Stimulated activated CD8-positive, alpha-beta memory T cell treated with anti-CD3 and anti-CD28 coated beads, Interleukin-12 subunit alpha, Interleukin-12 subunit beta, amount 100 ng/mL, for 24 hours (primary cell): ENCODE results near the gene ELP4.
"Not testable (repeated sequence)": the region's sequence is repeated elsewhere in the genome, so short reads cannot be mapped to it uniquely, and the experiment has no call there.

ENCODE experiments used
- DNase-seq: peaks from one replicate; pipeline ENCODE4 v3.0.0-alpha.2; 2020; ENCODE audit errors: extremely low read depth

The ELP4 gene

DNA sequence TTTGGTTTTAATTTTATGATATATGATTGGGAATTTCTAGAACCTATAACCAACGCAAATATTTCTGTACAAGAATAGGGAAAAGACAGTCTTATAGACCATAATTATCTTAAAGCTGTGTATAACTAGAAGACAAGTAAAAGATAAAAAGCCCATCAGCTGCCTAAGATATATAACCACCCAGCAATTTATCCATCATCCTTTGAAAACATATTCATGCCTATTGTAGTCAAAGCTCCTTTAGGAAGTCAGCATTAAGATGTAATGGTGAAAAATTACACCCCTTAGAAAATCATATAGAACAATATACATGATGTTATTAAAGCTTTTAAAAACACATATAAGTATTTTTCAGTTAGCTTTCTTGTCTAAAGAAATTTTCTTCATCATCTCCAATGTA is 46.4 kb downstream of the ELP4 start:
- DNase-seq, result no peak

DNA sequence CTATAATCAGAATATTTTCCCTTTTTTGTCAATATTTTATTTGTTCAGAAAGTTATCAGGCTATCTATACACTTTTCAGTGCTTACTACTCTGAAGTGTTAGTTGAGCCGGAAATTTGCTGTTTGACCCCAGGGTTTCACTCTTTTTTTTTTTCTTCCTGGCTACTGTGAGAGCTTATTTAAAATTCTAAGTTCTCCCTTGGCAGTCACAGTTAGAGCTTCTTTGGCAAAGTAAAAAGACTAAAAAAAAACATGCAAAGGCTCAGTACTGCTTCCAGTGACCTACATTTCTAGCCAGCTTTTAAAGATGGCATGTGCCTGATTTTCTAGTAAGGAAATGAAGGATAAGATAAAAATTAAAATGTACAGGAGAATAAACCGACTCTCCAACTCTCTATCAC is 48.4 kb downstream of the ELP4 start:
- DNase-seq, result no peak

DNA sequence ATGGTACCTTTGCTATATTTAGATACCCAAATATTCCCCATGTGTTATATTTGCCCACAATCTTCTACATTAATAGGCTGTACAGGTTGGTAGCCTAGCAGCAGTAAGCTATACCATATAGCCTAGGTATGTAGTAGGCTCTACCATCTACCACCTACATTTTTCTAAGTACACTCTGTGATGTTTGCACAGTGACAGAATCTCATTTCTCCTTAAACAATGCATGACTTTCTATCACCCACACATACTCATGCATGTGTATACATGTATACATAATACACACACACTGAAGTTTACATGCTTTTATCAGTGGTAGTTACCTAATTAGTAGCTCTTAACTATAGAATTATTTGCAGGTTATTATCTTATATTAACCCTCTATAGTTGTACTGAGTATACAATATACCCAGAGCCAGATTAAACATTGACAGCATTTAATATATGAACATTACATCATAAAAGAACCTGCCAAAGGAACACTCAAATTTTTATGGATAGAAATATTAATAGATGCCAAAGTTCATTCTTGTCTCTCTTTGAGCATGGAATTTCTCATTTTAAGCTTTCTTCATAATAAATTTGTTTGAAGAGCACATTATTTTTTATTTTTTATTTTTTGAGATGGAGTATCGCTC is 51.4 kb downstream of the ELP4 start:
- no peak for DNase-seq

DNA sequence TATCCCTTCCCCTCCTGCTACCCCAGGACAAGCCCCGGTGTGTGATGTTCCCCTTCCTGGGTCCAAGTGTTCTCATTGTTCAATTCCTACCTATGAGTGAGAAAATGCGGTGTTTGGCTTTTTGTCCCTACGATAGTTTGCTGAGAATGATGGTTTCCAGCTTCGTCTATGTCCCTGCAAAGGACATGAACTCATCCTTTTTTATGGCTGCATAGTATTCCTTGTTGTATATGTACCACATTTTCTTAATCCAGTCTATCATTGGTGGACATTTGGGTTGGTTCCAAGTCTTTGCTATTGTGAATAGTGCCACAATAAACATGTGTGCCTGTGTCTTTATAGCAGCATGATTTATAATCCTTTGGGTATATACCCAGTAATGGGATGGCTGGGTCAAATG is 55.0 kb downstream of the ELP4 start:
- DNase-seq, result not testable (repeated sequence)

DNA sequence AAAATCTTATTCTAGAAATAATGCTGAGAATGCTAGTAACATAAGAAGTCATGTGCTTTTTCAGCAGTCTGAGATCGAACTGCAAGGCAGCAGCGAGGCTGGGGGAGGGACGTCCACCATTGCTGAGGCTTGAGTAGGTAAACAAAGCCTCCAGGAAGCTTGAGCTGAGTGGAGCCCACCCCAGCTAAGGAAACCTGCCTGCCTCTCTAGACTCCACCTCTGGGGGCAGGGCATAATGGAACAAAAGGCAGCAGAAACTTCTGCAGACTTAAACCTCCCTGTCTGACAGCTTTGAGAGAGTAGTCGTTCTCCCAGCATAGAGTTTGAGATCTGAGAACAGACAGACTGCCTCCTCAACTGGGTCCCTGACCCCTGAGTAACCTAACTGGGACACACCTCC is 64.6 kb downstream of the ELP4 start:
- DNase-seq, result not testable (repeated sequence)

DNA sequence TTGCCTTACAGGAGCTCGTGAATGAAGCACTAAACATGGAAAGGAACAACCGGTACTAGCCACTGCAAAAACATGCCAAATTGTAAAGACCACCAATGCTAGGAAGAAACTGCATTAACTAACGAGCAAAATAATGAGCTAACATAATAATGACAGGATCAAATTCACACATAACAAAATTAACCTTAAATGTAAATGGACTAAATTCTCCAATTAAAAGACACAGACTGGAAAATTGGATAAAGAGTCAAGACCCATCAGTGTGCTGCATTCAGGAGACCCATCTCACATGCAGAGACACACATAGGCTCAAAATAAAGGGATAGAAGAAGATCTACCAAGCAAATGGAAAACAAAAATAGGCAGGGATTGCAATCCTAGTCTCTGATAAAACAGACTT is 66.2 kb downstream of the ELP4 start:
- not testable (repeated sequence) for DNase-seq

DNA sequence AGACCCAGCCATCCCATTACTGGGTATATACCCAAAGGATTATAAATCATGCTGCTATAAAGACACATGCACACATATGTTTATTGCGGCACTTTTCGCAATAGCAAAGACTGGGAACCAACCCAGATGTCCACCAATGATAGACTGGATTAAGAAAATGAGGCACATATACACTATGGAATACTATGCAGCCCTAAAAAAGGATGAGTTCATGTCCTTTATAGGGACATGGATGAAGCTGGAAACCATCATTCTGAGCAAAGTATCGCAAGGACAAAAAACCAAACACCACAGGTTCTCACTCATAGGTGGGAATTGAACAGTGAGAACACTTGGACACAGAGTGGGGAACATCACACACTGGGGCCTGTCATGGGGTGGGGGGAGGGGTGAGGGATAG is 69.8 kb downstream of the ELP4 start:
- not testable (repeated sequence) for DNase-seq

DNA sequence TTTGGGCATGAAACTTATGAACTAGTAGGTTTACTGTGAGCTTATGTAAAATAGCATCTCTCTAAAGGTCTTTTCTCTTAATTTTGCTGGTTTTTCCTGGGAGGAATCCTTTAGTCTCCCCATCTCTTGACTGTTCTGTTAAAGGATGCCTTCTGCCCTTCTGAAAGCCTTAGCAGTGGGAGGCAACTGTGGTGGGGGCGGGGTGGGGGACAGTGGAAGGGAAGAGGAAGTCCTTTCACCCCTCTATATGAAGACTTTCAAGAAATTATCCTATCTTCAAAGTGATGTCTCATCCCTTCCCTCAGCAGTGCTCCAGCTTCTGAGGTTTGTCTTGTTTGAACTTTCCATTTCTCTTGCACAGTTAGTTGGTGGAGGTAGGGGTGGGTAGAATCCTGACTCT is 73.1 kb downstream of the ELP4 start:
- DNase-seq, result no peak

DNA sequence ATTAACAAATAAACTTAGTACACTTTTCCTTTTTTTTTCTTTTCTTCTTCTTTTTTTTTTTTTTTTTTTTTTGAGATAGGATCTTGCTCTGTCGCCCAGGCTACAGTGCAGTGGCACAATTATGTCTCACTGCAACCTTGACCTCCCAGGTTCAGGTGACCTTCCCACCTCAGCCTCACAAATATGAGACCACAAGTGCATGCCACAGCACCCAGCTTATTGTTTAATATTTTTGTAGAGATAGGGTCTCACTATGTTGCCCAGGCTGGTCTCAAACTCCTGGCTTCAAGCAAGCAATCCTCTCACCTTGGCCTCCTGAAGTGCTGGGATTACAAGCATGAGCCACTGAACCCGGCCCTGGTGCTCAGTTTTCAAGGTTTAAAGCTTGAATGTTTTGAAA is 88.9 kb downstream of the ELP4 start:
- DNase-seq, result no peak

DNA sequence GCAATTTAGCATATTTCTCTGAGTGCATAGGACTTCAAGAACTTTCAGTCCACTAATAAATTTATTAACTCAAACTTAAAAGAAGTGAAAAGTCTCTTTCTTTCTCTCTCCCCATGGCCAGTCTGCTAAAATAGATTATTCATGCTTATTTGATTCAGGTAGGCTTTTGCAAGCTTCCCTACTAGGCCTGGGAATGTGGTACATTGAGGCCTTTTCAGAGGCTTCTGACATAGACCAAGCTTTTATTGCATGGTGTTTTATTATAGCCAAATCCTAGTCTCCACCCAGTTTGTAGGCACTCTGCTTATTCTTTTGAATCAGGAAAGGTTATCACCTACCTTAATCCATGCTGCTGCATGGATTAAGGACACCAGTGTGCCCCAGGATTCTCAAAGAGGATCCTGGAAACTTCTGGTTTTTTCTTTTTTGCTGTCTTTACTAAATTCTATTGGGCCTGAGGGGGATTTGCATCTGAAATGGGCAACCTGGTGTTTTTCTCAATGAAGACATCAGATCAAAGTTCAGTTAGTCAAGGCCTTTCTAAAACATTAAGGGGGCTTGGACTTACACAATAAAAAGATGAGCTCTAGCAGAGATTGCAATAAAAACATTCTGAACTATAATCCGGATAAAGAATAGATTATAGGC is 92.2 kb downstream of the ELP4 start:
- no peak for DNase-seq

DNA sequence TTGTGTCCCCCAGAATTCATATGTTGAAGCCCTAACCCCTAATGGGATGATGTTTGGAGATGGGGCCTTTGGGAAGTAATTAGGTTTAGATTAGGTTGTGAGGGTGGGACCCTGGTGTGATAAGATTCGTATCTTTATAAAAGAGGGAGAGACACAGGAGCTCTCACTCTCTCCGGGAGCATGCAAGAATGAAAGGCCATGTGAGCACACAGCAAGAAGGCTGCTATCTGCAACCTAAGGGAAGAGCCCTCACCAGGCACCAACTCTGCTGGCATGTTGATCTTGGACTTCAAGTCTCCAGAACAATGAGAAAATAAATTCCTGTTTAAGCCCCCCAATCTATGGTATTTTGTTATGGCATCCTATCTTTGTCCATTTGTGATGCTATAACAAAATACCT is 97.3 kb downstream of the ELP4 start:
- no peak for DNase-seq

DNA sequence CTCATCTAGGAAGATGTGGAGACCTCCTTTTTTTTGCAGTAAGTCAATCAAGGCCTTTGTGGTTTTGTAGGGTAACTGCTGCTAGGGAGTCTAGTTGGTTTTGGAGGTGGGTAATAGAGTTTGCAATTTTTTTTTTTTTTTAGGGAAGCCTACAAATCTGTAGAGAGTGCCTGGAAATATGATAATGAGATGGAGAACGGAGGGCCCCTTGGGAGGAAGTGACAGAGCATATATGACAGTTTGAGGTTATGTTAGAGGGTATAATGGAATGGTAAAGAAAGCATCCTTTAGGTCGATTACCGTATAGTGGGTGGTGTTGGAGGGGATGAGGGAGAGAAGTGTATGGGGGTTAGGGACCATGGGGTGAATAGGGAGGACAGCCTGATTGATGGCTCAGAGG is 98.3 kb downstream of the ELP4 start:
- no peak for DNase-seq

DNA sequence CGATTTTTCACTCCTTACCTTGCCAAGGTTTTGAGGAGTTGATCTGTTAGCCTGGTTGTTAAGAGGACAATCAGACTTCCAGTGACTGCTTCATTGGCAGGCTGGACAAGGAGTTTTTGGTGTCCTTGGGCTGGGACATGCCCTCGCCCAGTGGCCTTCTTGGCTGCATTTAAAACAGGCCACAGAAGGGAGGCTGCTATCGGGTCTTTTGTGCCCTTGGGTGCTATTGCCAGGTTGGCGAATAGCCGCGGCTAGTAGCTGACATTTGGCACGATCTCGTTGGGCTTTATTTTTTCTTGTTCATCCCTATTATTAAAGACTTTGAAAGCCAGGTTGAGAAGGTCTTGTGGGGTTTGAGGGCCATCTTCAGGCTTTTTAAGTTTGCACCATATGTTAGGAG is 99.4 kb downstream of the ELP4 start:
- DNase-seq, result no peak

DNA sequence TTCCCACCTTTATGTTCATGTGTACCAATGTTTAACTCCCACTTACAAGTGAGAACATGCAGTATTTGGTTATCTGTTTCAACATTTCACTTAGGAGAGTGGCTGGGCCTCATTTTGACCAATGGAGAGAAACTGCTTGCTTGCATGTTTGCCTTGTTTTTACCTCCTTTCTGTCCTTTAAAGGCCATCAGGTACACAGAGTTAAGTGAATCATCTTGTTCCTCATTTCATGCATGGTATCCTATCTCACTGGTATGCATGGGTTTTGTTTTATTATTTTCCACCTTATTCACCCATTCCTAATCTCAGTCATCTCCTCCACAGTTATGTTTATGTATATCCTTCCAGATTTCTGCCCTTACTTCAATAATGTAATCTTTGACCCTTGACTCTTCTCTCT is 101.0 kb downstream of the ELP4 start:
- no peak for DNase-seq

DNA sequence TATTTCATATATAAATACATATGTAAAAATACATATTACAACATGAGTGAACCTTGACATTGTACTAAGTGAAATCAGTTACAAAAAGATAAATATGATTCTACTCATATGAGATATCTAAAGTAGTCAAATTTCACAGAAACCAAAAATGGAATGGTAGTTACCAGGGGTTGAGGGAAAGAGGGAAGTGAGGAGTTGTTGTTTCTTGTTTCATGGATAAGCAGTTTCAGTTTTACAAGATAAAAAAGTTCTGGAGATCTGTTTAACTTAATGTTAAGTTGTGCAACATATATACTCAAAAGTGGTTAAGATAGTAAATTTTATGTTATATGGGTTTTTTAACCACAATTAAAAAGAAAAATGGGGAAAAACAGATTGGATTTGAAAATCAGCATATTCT is 107.7 kb downstream of the ELP4 start:
- DNase-seq, result no peak

DNA sequence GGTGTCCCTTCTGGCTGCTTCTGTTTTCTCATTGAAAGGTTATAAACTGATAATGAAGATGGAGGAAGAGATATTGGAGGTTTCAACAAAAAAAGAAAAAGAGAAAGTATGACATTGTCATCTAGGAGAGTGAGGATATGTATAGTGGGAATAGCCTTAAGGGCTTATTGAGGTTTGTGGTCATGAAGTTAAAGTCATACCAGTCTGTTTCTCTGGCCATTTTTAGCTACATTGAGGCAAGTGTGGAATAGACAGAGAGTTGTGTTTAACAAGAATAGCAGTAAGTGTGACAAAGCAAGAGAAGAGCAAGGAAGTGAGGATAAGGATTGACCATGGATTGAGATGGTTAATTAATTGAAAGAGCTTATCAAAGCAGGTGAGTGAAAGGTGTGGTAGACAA is 110.4 kb downstream of the ELP4 start:
- DNase-seq, result no peak

DNA sequence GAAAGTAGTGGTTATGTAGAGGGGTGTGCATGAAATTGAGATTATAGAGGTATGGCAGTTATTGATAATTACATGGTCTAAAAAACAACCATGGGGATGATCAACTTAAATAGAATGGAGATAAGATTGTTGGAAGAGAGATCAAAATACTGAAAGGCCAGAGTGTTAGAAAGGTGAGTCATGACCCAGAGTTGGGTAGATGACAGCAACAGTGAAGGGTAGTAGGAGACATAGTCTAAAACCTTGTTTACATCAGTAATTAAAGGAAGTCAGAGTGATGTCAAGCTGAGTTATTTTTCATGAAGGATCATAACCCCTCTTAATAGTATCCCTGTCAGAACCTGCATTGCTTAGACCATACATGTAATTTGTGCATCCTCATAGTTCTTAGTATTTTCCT is 110.9 kb downstream of the ELP4 start:
- DNase-seq, result no peak

DNA sequence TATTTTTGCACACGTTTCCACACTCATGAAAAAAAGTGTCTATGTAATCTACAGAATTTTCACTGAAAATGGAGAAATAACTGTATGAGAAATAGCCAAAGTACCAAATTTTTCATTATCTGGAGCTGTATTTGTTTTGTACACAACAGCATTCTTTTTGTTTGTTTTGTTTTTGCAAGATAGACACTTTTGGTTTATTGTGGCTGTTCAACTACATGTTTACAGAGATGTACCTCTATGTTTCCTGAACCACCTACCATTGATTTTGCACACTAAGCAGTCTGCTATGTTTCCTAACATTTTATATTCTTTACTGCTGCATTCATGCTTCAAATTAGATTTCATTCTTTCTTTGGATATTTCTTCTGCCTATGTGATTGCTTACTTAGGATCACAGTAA is 116.3 kb downstream of the ELP4 start:
- no peak for DNase-seq

DNA sequence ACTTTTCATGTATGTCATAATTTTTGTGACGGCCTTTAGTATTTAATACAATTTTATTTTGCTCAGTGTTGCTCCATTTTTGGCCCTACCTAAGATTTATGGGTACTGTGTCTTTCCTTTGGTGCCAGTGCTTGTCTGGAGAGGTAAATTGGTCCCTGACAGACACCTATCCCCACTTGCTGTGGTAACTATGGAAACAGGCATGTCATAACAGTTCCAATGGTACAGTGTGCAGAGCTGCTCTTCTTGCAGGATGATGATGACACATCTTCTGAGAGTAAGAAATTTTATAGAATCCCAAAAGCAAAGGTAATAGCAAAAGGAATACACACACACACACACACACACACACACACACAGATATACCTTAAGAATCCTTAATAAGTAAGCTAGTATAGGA is 118.5 kb downstream of the ELP4 start:
- no peak for DNase-seq

DNA sequence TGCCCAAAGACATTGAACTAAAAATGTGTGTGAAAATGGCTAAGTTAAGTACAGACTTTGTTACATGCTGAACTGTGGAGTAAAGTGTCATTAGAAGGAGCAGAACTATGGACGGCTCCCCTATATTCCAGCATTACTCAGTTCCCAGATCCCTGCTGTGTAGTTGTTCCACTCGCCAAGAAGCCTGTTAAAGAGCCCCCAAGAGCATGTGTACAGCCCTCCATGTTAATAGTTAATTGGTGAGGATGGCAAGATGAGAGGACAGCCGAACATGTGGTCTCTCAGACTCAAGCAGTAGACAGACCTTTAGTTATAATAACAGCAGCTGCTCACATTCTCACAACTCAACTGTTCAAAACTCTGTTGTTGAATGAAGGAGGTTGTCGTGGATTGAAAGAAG is 127.4 kb downstream of the ELP4 start:
- no peak for DNase-seq

DNA sequence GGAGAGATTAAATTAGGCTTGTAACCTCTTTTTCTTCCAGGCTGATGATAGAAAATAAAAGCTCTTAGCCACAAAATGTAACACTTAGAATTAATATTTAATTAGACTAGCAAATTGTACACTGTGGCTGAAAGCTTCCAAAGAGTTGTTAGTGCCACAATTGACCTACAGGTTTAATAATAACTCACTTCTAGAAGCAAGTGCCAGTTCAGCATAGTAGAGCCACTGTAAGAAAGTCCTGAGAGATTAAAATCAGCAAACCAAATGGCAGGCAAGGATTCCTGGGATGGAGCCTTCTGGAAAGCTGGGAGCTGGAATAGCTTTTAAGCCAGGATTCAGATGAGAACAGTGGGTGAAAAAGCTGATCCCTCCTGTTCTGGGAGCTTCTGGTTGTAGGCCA is 131.0 kb downstream of the ELP4 start:
- DNase-seq, result no peak

DNA sequence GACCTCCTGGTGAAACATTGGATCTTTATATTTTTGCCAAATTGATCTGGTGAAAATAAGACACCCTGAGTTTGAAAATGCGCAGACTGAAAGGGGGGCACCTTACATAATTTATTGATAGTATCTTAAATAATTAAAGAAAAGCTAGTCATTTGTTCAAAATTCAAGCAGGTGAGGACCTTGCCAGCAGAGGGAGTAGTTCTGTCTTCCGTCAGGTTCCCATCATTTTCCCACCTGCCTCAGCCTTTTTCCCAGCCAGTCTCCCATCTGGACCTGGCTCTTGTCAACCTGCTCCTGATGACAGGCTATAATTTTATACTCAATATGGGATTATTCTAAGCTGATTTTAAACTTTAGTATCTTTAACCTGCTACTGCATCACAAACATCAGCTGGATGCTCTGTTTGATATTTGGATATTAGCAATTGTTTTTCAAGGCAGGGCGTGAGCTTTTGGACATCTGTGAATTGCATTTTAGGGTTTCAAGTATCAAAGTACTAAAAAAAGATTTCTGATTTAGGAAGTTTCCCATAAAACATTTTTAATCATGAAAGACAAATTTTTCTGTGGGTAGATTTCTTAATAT is 132.0 kb downstream of the ELP4 start:
- no peak for DNase-seq

DNA sequence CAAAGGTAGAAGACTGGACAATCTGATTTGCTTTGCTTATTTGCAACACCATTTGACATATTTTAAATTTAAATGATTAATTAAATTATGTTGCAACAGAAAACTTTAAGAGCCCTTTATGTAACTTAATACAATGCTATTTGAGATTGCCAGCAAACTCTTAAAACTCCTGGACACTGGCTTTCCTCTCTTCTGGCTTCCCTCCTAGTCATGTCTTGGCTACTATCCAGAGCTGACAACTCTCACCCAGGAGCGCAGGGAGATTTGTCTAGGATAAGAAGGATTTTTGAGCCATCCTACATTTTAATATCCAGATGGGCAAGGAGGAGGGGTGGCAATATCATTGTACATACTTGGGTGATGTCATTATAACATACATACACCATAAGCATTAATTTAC is 134.3 kb downstream of the ELP4 start:
- no peak for DNase-seq

DNA sequence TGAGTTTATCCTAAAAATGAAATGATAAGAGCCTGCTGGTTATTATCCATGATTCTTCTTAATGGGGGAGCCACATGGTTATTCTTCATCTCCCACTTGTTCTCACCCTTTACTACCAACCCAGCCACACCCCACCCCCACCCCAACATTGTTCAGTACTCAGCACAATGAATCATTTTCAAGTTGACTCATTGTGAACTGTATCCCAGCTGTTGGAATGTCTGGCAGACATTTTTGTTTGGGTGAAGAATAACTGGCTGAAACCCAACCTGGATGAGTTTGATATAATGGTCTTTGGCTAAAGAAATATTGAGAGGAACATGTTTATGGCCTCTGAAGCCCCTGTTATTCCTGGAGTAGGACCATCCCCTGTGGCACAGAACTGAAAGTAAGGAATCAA is 136.2 kb downstream of the ELP4 start:
- DNase-seq, result no peak
